Measurements from ENCODE around the gene SELENON.

The SELENON gene

DNA sequence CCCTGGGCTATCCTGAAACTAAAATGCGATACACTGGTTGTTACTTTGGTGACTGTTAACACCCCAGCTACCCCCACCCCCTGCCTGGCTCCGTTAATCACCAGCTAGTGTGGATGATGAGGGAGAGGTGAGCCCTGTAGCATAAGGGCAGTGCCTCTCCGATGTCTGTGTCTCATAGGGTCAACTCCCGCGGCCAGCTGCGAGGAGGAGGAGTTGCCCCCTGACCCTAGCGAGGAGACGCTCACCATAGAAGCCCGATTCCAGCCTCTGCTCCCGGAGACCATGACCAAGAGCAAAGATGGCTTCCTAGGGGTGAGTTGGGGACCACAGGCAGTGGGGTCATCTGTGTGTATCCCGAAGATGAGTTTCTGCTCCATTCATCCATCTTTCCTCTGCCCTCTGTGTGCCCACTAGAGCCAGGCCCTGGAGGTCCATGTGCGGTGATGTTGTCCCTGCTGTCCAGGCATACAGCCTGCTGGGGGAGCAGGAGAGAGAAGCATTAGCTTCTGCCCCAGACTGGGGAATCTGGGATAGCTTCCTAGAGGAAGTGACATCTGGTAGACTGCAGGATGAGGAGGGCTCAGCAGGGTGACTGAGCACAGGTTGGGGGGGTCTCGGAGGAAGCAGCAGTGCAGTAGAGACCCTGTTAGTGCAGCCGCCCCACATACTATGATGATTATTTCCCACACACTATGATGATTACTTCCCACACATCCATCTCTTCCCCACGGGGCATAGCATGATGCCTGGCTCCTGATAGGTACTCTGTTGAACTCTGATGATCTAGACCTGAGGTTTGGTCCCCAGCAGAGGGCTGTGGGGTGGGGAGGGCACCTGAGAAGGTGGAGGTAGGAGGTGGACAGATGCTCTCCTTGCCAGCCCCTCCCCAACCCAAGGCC is 5.2 kb downstream of the SELENON start:
- POLR2A ChIA-PET, result no interaction called here
- no peak overlapping the region for H3K4me3 ChIP-seq (ENCODE audit: low read depth, low read length)
- H3K9me3 ChIP-seq (ENCODE audit: control insufficient read depth, insufficient read depth, low read depth, low read length), result no peaks in the 10 kb centered on the region
- TF ChIP-seq ZNF658 (tag by site-specific recombination; IDR thresholded peaks at IDR 0.05) (no peak), ZFHX2 (tag by site-specific recombination; conservative IDR thresholded peaks at IDR 0.05) (peak; percentile 70; the same call in 1 of the 2 replicates), ZNF157 (tag by site-specific recombination; IDR thresholded peaks at IDR 0.05) (no peak), ZSCAN23 (tag by site-specific recombination; IDR thresholded peaks at IDR 0.05) (no peak), ZNF768 (tag by site-specific recombination; IDR thresholded peaks at IDR 0.05) (no peak)
- TF ChIP-seq, protein P1, sequence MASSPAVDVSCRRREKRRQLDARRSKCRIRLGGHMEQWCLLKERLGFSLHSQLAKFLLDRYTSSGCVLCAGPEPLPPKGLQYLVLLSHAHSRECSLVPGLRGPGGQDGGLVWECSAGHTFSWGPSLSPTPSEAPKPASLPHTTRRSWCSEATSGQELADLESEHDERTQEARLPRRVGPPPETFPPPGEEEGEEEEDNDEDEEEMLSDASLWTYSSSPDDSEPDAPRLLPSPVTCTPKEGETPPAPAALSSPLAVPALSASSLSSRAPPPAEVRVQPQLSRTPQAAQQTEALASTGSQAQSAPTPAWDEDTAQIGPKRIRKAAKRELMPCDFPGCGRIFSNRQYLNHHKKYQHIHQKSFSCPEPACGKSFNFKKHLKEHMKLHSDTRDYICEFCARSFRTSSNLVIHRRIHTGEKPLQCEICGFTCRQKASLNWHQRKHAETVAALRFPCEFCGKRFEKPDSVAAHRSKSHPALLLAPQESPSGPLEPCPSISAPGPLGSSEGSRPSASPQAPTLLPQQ (tag by site-specific recombination; IDR thresholded peaks at IDR 0.05), result no peak
- TF ChIP-seq, protein P2, sequence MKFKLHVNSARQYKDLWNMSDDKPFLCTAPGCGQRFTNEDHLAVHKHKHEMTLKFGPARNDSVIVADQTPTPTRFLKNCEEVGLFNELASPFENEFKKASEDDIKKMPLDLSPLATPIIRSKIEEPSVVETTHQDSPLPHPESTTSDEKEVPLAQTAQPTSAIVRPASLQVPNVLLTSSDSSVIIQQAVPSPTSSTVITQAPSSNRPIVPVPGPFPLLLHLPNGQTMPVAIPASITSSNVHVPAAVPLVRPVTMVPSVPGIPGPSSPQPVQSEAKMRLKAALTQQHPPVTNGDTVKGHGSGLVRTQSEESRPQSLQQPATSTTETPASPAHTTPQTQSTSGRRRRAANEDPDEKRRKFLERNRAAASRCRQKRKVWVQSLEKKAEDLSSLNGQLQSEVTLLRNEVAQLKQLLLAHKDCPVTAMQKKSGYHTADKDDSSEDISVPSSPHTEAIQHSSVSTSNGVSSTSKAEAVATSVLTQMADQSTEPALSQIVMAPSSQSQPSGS (tag by site-specific recombination; IDR thresholded peaks at IDR 0.05; ENCODE audit: low read depth), result no peak
- no peaks in the 10 kb centered on the region; the same call in 1 of the 2 replicates for H3K4me1 ChIP-seq (ENCODE audit: control insufficient read depth, insufficient read depth, low read length)
- H3K36me3 ChIP-seq (ENCODE audit: control insufficient read depth in 2 of 2, insufficient read depth in 1 of 2, low read length in 2 of 2), result peaks cover 3 to 70% of the 10 kb centered on the region in 2 experiments; a peak in 2 of 3 replicates
- CTCF ChIA-PET, result interaction anchor here (0.7 kb wide), 1 partner anchor 435 kb away, joined by 3 read pairs; no protein-coding TSS in a partner anchor
- H3K27ac ChIP-seq (ENCODE audit: extremely low read depth, low read depth, low read length), result no peak overlapping the region

DNA sequence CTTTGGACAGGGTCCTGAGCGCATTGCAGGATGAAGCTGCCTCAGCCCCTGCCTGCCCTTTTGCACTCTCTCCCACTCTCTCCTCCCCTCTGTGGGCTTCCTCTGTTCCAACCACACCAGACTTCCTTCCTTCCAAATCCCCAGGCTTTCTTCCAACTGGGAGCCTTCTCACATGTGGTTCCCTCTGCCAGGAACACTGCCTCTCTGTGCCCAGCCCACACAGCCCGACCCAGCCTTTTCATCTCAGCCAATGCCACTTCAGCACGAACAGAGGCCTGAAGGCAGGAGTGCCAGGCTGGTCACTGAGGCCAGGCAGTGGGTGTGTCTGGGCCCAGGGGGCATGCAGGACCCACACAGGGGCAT is 5.9 kb downstream of the SELENON start:
- no peak for TF ChIP-seq ZNF530 (tag by site-specific recombination; IDR thresholded peaks at IDR 0.05; ENCODE audit: low read depth)
- TF ChIP-seq, protein P3, sequence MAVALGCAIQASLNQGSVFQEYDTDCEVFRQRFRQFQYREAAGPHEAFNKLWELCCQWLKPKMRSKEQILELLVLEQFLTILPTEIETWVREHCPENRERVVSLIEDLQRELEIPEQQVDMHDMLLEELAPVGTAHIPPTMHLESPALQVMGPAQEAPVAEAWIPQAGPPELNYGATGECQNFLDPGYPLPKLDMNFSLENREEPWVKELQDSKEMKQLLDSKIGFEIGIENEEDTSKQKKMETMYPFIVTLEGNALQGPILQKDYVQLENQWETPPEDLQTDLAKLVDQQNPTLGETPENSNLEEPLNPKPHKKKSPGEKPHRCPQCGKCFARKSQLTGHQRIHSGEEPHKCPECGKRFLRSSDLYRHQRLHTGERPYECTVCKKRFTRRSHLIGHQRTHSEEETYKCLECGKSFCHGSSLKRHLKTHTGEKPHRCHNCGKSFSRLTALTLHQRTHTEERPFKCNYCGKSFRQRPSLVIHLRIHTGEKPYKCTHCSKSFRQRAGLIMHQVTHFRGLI (tag by site-specific recombination; IDR thresholded peaks at IDR 0.05), result no peak
- TF ChIP-seq ZNF501 (tag by site-specific recombination; IDR thresholded peaks at IDR 0.05), result no peak
- no peak for TF ChIP-seq ZNF184 (tag by site-specific recombination; IDR thresholded peaks at IDR 0.05)
- no peak for TF ChIP-seq ZNF549 (tag by site-specific recombination; IDR thresholded peaks at IDR 0.05)
- TF ChIP-seq EGR2 (tag by site-specific recombination; IDR thresholded peaks at IDR 0.05; ENCODE audit: low read depth), result peak; percentile 58; the same call in 1 of the 2 replicates
- peak; percentile 4 for TF ChIP-seq ZFHX2 (tag by site-specific recombination; conservative IDR thresholded peaks at IDR 0.05)
- TF ChIP-seq ZNF2 (tag by site-specific recombination; IDR thresholded peaks at IDR 0.05), result no peak
- CTCF ChIA-PET, result no interaction called here
- Histone ChIP-seq H3K36me3 (ENCODE audit: control insufficient read depth in 2 of 2, insufficient read depth in 1 of 2, low read length in 2 of 2) (peaks cover 3 to 75% of the 10 kb centered on the region in 2 experiments; a peak in 2 of 3 replicates), H3K4me1 (ENCODE audit: control insufficient read depth, insufficient read depth, low read length) (no peaks in the 10 kb centered on the region; the same call in 1 of the 2 replicates), H3K4me3 (ENCODE audit: low read depth, low read length) (no peak overlapping the region), H3K27ac (ENCODE audit: extremely low read depth, low read depth, low read length) (no peak overlapping the region), H3K9me3 (ENCODE audit: control insufficient read depth, insufficient read depth, low read depth, low read length) (no peaks in the 10 kb centered on the region)
- POLR2A ChIA-PET, result no interaction called here

DNA sequence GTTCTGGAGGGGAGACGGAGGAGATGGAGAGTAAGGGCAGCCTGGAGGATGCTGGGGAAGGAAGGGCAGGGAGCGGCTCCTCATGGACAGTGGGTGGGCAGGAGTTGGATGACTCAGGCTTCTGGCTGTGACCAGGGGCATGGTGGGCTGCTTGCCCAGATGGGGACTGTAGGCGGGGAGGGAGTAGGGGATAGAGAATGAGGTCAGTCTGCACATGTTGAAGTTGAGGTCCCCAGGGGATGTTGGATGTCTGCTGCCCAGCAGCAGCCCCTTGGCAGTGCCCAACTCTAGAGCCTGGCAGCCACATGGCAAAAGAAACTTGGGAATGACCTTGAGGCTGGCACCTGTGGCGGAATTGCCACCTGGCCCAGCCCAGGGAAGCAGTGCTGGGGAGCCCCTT is 6.4 kb downstream of the SELENON start:
- CTCF ChIA-PET, result interaction anchor here (1.4 kb wide), 1 partner anchor 12 kb away, joined by 4 read pairs; no protein-coding TSS in a partner anchor
- Histone ChIP-seq H3K4me1 (ENCODE audit: control insufficient read depth, insufficient read depth, low read length) (no peaks in the 10 kb centered on the region; the same call in 1 of the 2 replicates), H3K4me3 (ENCODE audit: low read depth, low read length) (no peak overlapping the region), H3K9me3 (ENCODE audit: control insufficient read depth, insufficient read depth, low read depth, low read length) (no peaks in the 10 kb centered on the region), H3K36me3 (ENCODE audit: control insufficient read depth in 2 of 2, insufficient read depth in 1 of 2, low read length in 2 of 2) (peaks cover 3 to 78% of the 10 kb centered on the region in 2 experiments; a peak in 2 of 3 replicates), H3K27ac (ENCODE audit: extremely low read depth, low read depth, low read length) (no peak overlapping the region)
- POLR2A ChIA-PET, result no interaction called here
- TF ChIP-seq, protein P4, sequence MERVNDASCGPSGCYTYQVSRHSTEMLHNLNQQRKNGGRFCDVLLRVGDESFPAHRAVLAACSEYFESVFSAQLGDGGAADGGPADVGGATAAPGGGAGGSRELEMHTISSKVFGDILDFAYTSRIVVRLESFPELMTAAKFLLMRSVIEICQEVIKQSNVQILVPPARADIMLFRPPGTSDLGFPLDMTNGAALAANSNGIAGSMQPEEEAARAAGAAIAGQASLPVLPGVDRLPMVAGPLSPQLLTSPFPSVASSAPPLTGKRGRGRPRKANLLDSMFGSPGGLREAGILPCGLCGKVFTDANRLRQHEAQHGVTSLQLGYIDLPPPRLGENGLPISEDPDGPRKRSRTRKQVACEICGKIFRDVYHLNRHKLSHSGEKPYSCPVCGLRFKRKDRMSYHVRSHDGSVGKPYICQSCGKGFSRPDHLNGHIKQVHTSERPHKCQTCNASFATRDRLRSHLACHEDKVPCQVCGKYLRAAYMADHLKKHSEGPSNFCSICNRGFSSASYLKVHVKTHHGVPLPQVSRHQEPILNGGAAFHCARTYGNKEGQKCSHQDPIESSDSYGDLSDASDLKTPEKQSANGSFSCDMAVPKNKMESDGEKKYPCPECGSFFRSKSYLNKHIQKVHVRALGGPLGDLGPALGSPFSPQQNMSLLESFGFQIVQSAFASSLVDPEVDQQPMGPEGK (tag by site-specific recombination; IDR thresholded peaks at IDR 0.05), result peak; percentile 42; the same call in 1 of the 2 replicates
- TF ChIP-seq ZFHX2 (tag by site-specific recombination; conservative IDR thresholded peaks at IDR 0.05) (peak; percentile 97), EGR2 (tag by site-specific recombination; IDR thresholded peaks at IDR 0.05; ENCODE audit: low read depth) (peak; percentile 96), ZIC2 (tag by site-specific recombination; IDR thresholded peaks at IDR 0.05) (peak; percentile 75), ZNF571 (tag by site-specific recombination; IDR thresholded peaks at IDR 0.05) (no peak), ZNF354C (tag by site-specific recombination; IDR thresholded peaks at IDR 0.05; ENCODE audit: borderline replicate concordance, low read depth) (no peak), SETDB1 (IDR thresholded peaks at IDR 0.05; ENCODE audit: insufficient read length, low read length) (no peak), ZNF560 (tag by site-specific recombination; IDR thresholded peaks at IDR 0.05; ENCODE audit: borderline replicate concordance) (no peak)

Data from HEK293 (cell line).